Upper lobe of left lung (tissue), 4 donors: ENCODE data around the gene MEGF8.

ENCODE experiments used
- CTCF ChIP-seq, 6 experiments: fragments of 450-650 bp in 4 of 6; fragments of 200-600 bp in 2 of 6; sonication (generic) in 2 of 6; IDR thresholded peaks; one replicate each; pipeline ENCODE4 v1.5.1; 2016 to 2019; ENCODE audit warnings: antibody characterized with exemption in 6 of 6
- EP300 ChIP-seq, 4 donors: sonication (generic); formaldehyde crosslinking; IDR thresholded peaks; one replicate each; pipeline ENCODE4 v1.5.1; 2017; ENCODE audit warnings: antibody characterized with exemption in 4 of 4, control low read depth in 2 of 4
- POLR2A ChIP-seq, 4 donors: fragments of 450-650 bp; IDR thresholded peaks; one replicate each; pipeline ENCODE4 v1.5.1; 2016 to 2017; ENCODE audit warnings: antibody characterized with exemption in 4 of 4, mild to moderate bottlenecking in 2 of 4
- POLR2AphosphoS5 ChIP-seq, 2 donors: sonication (generic); formaldehyde crosslinking; IDR thresholded peaks; one replicate each; pipeline ENCODE4 v1.5.1; 2017; ENCODE audit warnings: antibody characterized with exemption in 2 of 2

- TF ChIP-seq POLR2A (IDR thresholded peaks at IDR 0.05) (peak in 2 of 4 donors; percentile 36 to 57), CTCF (IDR thresholded peaks at IDR 0.05) (peak in 5 of 6 experiments; percentile 69 to 91 (median 81)), POLR2AphosphoS5 (IDR thresholded peaks at IDR 0.05) (peak; percentile 51 to 70), EP300 (IDR thresholded peaks at IDR 0.05) (no peak)
Observed at GRCh38 chr19:42325308-42325895, at the start of gene MEGF8.
